ENCODE data around the gene U2AF2. TPM values are rescaled to one million over a fixed set of nuclear protein-coding genes. Genes with fewer than 3 reads are reported as not detected.

U2AF2 gene
- polyA plus RNA-seq, 1 of the 3 experiments (the other 2 are of a cell fraction): 321 TPM

DNA sequence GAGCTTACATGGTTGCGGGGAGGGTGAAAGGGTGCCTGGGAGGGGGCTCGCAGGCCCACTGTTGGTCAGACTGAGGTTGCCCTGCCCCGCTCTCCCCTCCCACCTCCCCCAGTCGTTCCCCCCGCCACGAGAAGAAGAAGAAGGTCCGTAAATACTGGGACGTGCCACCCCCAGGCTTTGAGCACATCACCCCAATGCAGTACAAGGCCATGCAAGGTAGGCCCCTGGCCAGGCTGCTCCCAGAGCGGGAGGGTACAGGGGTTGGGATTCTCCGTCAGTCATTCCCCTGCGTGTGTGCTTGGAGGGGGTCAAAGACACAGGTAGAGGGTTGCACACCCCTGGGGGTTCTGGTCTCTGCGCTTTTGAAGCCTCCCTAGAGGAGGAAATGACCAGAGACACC, 5.6 kb downstream of the U2AF2 start:
- Histone ChIP-seq H3K36me3 (replicated peaks in 1 of 2; ENCODE audit: control insufficient read depth in 1 of 2, insufficient read depth in 2 of 2, low read length in 1 of 2) (peaks cover 33 to 54% of the 10 kb centered on the region in 2 experiments), H3K79me2 (ENCODE audit: insufficient read depth) (peaks cover 95% of the 10 kb centered on the region), H3K4me3 (ENCODE audit: low read depth in 2 of 2, low read length in 1 of 2) (no peak overlapping the region), H3K9me3 (no peaks in the 10 kb centered on the region), H3K27ac (ENCODE audit: low read depth in 2 of 2, low read length in 1 of 2) (no peak overlapping the region; a peak in 1 of 4 replicates), H3K4me1 (ENCODE audit: control insufficient read depth in 1 of 2, insufficient read depth in 2 of 2, low read depth in 1 of 2, low read length in 1 of 2) (peaks cover 14 to 25% of the 10 kb centered on the region in 2 experiments; a peak in 3 of 4 replicates), H4K20me1 (ENCODE audit: insufficient read depth) (peaks cover 86% of the 10 kb centered on the region), H3K9ac (no peak overlapping the region), H3F3A (replicated peaks; ENCODE audit: insufficient read depth) (peaks cover 4% of the 10 kb centered on the region), H3K4me2 (no peak overlapping the region), H2AFZ (ENCODE audit: low read depth) (no peak overlapping the region), H3K9me2 (no peaks in the 10 kb centered on the region), H3K27me3 (ENCODE audit: insufficient read depth) (no peaks in the 10 kb centered on the region)
- 97% methylated on average over 8 of the region's 12 CpGs for WGBS (ENCODE audit: low lambda C conversion rate)
- TF ChIP-seq JUND (IDR thresholded peaks at IDR 0.05) (no peak), SIN3A (IDR thresholded peaks at IDR 0.05; ENCODE audit: borderline replicate concordance, low read depth, low read length) (no peak), RXRA (IDR thresholded peaks at IDR 0.05; ENCODE audit: borderline replicate concordance, low read depth) (no peak)
- TF ChIP-seq, protein P1, sequence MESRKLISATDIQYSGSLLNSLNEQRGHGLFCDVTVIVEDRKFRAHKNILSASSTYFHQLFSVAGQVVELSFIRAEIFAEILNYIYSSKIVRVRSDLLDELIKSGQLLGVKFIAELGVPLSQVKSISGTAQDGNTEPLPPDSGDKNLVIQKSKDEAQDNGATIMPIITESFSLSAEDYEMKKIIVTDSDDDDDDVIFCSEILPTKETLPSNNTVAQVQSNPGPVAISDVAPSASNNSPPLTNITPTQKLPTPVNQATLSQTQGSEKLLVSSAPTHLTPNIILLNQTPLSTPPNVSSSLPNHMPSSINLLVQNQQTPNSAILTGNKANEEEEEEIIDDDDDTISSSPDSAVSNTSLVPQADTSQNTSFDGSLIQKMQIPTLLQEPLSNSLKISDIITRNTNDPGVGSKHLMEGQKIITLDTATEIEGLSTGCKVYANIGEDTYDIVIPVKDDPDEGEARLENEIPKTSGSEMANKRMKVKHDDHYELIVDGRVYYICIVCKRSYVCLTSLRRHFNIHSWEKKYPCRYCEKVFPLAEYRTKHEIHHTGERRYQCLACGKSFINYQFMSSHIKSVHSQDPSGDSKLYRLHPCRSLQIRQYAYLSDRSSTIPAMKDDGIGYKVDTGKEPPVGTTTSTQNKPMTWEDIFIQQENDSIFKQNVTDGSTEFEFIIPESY (IDR thresholded peaks at IDR 0.05; ENCODE audit: borderline replicate concordance, low read depth): no peak
- ChIA-PET POLR2A (no interaction called here), CTCF (interaction anchor here (0.8 to 4.7 kb wide), 2 partner anchors 11 kb away, joined by 3 to 34 read pairs; no protein-coding TSS in a partner anchor)
- no peak for DNase-seq

DNA sequence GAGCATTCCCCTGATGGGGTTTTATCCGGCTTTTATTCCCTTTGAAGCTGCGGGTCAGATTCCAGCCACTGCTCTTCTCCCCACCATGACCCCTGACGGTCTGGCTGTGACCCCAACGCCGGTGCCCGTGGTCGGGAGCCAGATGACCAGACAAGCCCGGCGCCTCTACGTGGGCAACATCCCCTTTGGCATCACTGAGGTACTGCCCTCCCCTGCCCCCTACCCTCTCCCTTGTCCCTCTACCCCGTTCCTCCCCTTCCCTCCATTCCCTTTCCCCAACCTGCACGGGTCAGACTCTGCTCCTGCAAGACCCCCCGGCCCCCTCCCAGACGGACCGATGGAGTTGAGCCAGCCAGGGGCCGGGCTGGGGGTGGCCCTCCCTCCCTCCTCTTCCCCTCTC, 6.2 kb downstream of the U2AF2 start:
- H3K4me2 ChIP-seq: no peak overlapping the region
- H4K20me1 ChIP-seq (ENCODE audit: insufficient read depth): peaks cover 86% of the 10 kb centered on the region
- CTCF ChIA-PET: interaction anchor here (0.8 kb wide), 1 partner anchor 11 kb away, joined by 3 read pairs; no protein-coding TSS in a partner anchor
- no peak for DNase-seq
- H3F3A ChIP-seq (replicated peaks; ENCODE audit: insufficient read depth): no peaks in the 10 kb centered on the region
- no peaks in the 10 kb centered on the region for H3K9me2 ChIP-seq
- H3K27ac ChIP-seq (ENCODE audit: low read depth in 2 of 2, low read length in 1 of 2): no peak overlapping the region
- no peaks in the 10 kb centered on the region for H3K9me3 ChIP-seq
- POLR2A ChIA-PET: no interaction called here
- TF ChIP-seq RFX5 (IDR thresholded peaks at IDR 0.05; ENCODE audit: low read length) (no peak), GATA2 (CRISPR knock-in tag; IDR thresholded peaks at IDR 0.05) (no peak), SIN3A (IDR thresholded peaks at IDR 0.05; ENCODE audit: borderline replicate concordance, low read depth, low read length) (no peak), ELF1 (IDR thresholded peaks at IDR 0.05) (no peak), TEAD4 (IDR thresholded peaks at IDR 0.05; ENCODE audit: borderline replicate concordance, insufficient read depth) (no peak), RAD21 (IDR thresholded peaks at IDR 0.05; ENCODE audit: low read length) (no peak), FOXM1 (IDR thresholded peaks at IDR 0.05; ENCODE audit: low read depth) (no peak), EZH2phosphoT487 (IDR thresholded peaks at IDR 0.05; ENCODE audit: borderline replicate concordance, low read depth) (no peak)
- TF ChIP-seq, protein P2, sequence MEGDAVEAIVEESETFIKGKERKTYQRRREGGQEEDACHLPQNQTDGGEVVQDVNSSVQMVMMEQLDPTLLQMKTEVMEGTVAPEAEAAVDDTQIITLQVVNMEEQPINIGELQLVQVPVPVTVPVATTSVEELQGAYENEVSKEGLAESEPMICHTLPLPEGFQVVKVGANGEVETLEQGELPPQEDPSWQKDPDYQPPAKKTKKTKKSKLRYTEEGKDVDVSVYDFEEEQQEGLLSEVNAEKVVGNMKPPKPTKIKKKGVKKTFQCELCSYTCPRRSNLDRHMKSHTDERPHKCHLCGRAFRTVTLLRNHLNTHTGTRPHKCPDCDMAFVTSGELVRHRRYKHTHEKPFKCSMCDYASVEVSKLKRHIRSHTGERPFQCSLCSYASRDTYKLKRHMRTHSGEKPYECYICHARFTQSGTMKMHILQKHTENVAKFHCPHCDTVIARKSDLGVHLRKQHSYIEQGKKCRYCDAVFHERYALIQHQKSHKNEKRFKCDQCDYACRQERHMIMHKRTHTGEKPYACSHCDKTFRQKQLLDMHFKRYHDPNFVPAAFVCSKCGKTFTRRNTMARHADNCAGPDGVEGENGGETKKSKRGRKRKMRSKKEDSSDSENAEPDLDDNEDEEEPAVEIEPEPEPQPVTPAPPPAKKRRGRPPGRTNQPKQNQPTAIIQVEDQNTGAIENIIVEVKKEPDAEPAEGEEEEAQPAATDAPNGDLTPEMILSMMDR (IDR thresholded peaks at IDR 0.05): no peak
- TF ChIP-seq, protein P3, sequence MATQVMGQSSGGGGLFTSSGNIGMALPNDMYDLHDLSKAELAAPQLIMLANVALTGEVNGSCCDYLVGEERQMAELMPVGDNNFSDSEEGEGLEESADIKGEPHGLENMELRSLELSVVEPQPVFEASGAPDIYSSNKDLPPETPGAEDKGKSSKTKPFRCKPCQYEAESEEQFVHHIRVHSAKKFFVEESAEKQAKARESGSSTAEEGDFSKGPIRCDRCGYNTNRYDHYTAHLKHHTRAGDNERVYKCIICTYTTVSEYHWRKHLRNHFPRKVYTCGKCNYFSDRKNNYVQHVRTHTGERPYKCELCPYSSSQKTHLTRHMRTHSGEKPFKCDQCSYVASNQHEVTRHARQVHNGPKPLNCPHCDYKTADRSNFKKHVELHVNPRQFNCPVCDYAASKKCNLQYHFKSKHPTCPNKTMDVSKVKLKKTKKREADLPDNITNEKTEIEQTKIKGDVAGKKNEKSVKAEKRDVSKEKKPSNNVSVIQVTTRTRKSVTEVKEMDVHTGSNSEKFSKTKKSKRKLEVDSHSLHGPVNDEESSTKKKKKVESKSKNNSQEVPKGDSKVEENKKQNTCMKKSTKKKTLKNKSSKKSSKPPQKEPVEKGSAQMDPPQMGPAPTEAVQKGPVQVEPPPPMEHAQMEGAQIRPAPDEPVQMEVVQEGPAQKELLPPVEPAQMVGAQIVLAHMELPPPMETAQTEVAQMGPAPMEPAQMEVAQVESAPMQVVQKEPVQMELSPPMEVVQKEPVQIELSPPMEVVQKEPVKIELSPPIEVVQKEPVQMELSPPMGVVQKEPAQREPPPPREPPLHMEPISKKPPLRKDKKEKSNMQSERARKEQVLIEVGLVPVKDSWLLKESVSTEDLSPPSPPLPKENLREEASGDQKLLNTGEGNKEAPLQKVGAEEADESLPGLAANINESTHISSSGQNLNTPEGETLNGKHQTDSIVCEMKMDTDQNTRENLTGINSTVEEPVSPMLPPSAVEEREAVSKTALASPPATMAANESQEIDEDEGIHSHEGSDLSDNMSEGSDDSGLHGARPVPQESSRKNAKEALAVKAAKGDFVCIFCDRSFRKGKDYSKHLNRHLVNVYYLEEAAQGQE (IDR thresholded peaks at IDR 0.05; ENCODE audit: low read depth, low read length): no peak
- TF ChIP-seq, protein P4, sequence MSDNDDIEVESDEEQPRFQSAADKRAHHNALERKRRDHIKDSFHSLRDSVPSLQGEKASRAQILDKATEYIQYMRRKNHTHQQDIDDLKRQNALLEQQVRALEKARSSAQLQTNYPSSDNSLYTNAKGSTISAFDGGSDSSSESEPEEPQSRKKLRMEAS (IDR thresholded peaks at IDR 0.05; ENCODE audit: low read depth): no peak
- TF ChIP-seq, protein P1 (IDR thresholded peaks at IDR 0.05; ENCODE audit: borderline replicate concordance, low read depth): no peak
- H3K4me3 ChIP-seq (ENCODE audit: low read depth in 2 of 2, low read length in 1 of 2): no peak overlapping the region
- peaks cover 32 to 56% of the 10 kb centered on the region in 2 experiments for H3K36me3 ChIP-seq (replicated peaks in 1 of 2; ENCODE audit: control insufficient read depth in 1 of 2, insufficient read depth in 2 of 2, low read length in 1 of 2)
- H3K4me1 ChIP-seq (ENCODE audit: control insufficient read depth in 1 of 2, insufficient read depth in 2 of 2, low read depth in 1 of 2, low read length in 1 of 2): peaks cover 14 to 25% of the 10 kb centered on the region in 2 experiments; a peak in 3 of 4 replicates
- WGBS (ENCODE audit: low lambda C conversion rate): 87% methylated on average over 14 of the region's 16 CpGs
- H2AFZ ChIP-seq (ENCODE audit: low read depth): no peak overlapping the region
- H3K27me3 ChIP-seq (ENCODE audit: insufficient read depth): no peaks in the 10 kb centered on the region
- peaks cover 95% of the 10 kb centered on the region for H3K79me2 ChIP-seq (ENCODE audit: insufficient read depth)
- H3K9ac ChIP-seq: no peak overlapping the region
